ENCODE measurements around the gene BARHL2. TPM values are rescaled to one million over a fixed set of nuclear protein-coding genes. Genes with fewer than 3 reads are reported as not detected.

The BARHL2 gene
- total RNA-seq, 1 experiment from 2014 or later, result not detected

- TF ChIP-seq REST (IDR thresholded peaks at IDR 0.05; ENCODE audit: low read depth) (no peak), JUND (IDR thresholded peaks at IDR 0.05) (no peak)
- TF ChIP-seq, protein P1, sequence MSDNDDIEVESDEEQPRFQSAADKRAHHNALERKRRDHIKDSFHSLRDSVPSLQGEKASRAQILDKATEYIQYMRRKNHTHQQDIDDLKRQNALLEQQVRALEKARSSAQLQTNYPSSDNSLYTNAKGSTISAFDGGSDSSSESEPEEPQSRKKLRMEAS (IDR thresholded peaks at IDR 0.05), result no peak
These were observed 31.6 kb upstream of the BARHL2 start (continued) for GRCh38 chr1:90748668-90749067.

DNA sequence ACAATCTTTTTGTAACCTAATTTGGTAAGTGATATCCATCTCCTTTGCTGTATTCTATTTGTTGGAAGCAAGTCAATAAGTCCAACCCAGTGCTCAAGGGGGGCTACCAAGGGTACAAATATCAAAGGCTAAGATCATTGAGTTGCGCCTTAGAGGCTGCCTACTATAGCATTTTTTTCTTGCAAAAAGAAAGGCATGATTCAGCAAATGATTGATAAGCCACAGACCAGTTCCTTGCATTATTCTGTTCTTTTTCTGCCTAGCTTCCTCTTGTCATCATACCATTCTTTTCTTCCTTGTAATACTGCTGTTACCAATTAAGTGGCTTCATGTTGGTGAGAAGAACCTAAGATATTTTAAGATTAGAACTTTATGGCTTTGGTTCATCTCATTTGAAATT lies 29.8 kb upstream of the BARHL2 start:
- POLR2A ChIA-PET, result no interaction called here
- H3K27ac ChIP-seq (ENCODE audit: low read depth, low read length), result no peak overlapping the region
- no peak for ATAC-seq
- TF ChIP-seq SP1 (IDR thresholded peaks at IDR 0.05; ENCODE audit: low read depth) (no peak), CBX3 (IDR thresholded peaks at IDR 0.05; ENCODE audit: low read depth) (no peak), EZH2phosphoT487 (IDR thresholded peaks at IDR 0.05; ENCODE audit: borderline replicate concordance) (no peak), EGR1 (IDR thresholded peaks at IDR 0.05; ENCODE audit: low read depth) (no peak), ATF3 (IDR thresholded peaks at IDR 0.05) (no peak), CEBPB (IDR thresholded peaks at IDR 0.05; ENCODE audit: low read depth) (no peak), ZFX (IDR thresholded peaks at IDR 0.05) (no peak), JUND (IDR thresholded peaks at IDR 0.05) (no peak), RAD21 (IDR thresholded peaks at IDR 0.05; ENCODE audit: low read depth) (no peak), EZH2 (IDR thresholded peaks at IDR 0.05) (no peak), ZNF274 (IDR thresholded peaks at IDR 0.05; ENCODE audit: low read depth, low read length) (no peak), REST (IDR thresholded peaks at IDR 0.05; ENCODE audit: low read depth) (no peak), TCF7L2 (IDR thresholded peaks at IDR 0.05; ENCODE audit: borderline replicate concordance, extremely low read depth, insufficient read depth, insufficient read length) (no peak), YY1 (IDR thresholded peaks at IDR 0.05; ENCODE audit: extremely low read depth, insufficient replicate concordance, low read depth, low read length) (no peak), POLR2A (IDR thresholded peaks at IDR 0.05; ENCODE audit: borderline replicate concordance, extremely low read depth, insufficient read depth, insufficient read length) (no peak)
- TF ChIP-seq, protein P2, sequence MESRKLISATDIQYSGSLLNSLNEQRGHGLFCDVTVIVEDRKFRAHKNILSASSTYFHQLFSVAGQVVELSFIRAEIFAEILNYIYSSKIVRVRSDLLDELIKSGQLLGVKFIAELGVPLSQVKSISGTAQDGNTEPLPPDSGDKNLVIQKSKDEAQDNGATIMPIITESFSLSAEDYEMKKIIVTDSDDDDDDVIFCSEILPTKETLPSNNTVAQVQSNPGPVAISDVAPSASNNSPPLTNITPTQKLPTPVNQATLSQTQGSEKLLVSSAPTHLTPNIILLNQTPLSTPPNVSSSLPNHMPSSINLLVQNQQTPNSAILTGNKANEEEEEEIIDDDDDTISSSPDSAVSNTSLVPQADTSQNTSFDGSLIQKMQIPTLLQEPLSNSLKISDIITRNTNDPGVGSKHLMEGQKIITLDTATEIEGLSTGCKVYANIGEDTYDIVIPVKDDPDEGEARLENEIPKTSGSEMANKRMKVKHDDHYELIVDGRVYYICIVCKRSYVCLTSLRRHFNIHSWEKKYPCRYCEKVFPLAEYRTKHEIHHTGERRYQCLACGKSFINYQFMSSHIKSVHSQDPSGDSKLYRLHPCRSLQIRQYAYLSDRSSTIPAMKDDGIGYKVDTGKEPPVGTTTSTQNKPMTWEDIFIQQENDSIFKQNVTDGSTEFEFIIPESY (IDR thresholded peaks at IDR 0.05; ENCODE audit: extremely low read depth, insufficient replicate concordance, low read length), result no peak

More for the DNA sequence above, 29.8 kb upstream of the BARHL2 start:
- no peak for DNase-seq (ENCODE audit: low read depth, low spot score)
- H3K27me3 ChIP-seq (ENCODE audit: insufficient read depth, low read length), result no peaks in the 10 kb centered on the region; the same call in 1 of the 2 replicates
- no peak overlapping the region for H3K9ac ChIP-seq (ENCODE audit: low read length)
- RAD21 ChIA-PET (ENCODE audit: low non-redundant PET in 1 of 2, low total read pairs in 2 of 2, uncharacterized antibody in 2 of 2, unreplicated experiment in 2 of 2), result no interaction called here
- no peak overlapping the region for H3K4me3 ChIP-seq (replicated peaks in 1 of 2; ENCODE audit: low read depth in 1 of 2, low read length in 2 of 2)
- H3K9me2 ChIP-seq (ENCODE audit: insufficient read depth), result no peaks in the 10 kb centered on the region
- no peaks in the 10 kb centered on the region for H3K4me1 ChIP-seq (ENCODE audit: control insufficient read depth in 1 of 2, insufficient read depth in 2 of 2, low read length in 2 of 2)
- H3K4me2 ChIP-seq (ENCODE audit: low read length), result no peak overlapping the region
- intact Hi-C loops (cut with micrococcal nuclease), result no loop called here
- CTCF ChIA-PET, result no interaction called here
- BruUV-seq (replicated peaks), result no TSS peak
- no peaks in the 10 kb centered on the region for H3K79me2 ChIP-seq (ENCODE audit: insufficient read depth, low read length)
- no peak overlapping the region for H2AFZ ChIP-seq (ENCODE audit: low read depth, low read length, poor library complexity, severe bottlenecking)
- no peaks in the 10 kb centered on the region for H3K36me3 ChIP-seq (ENCODE audit: control insufficient read depth in 1 of 2, insufficient read depth in 2 of 2, low read length in 2 of 2)
- no peaks in the 10 kb centered on the region for H4K20me1 ChIP-seq (ENCODE audit: insufficient read depth)
- H3K9me3 ChIP-seq (ENCODE audit: control insufficient read depth in 1 of 2, insufficient read depth in 1 of 2, low read depth in 1 of 2, low read length in 2 of 2), result no peaks in the 10 kb centered on the region
